Neuronal stem cell (in vitro differentiated cells): ENCODE data around the gene TINCR.

Source experiments
- DNase-seq: peaks from one replicate; pipeline ENCODE4 v3.0.0-alpha.2; 2013; ENCODE audit warnings: low spot score
- H2AFZ ChIP-seq: one replicate; pipeline ENCODE4 v1.6.1; 2013; ENCODE audit warnings: mild to moderate bottlenecking, low read length, inconsistent platforms
- H2AK5ac ChIP-seq: 2 replicates; pipeline ENCODE4 v1.6.1; 2013; ENCODE audit warnings: low read depth, mild to moderate bottlenecking, inconsistent platforms, low read length, moderate library complexity, mixed read lengths
- H2BK120ac ChIP-seq: 2 replicates; pipeline ENCODE4 v1.6.1; 2013; ENCODE audit warnings: low read depth, mild to moderate bottlenecking, inconsistent platforms, low read length, moderate library complexity, mixed read lengths
- H2BK12ac ChIP-seq: one replicate; pipeline ENCODE4 v1.6.1; 2013; ENCODE audit warnings: low read length, inconsistent platforms
- H2BK15ac ChIP-seq: 2 replicates; pipeline ENCODE4 v1.6.1; 2013; ENCODE audit warnings: mild to moderate bottlenecking, low read length, inconsistent platforms, mixed read lengths
- H2BK5ac ChIP-seq: one replicate; pipeline ENCODE4 v1.6.1; 2013; ENCODE audit warnings: inconsistent platforms, mild to moderate bottlenecking, low read length, moderate library complexity
- H3K14ac ChIP-seq: one replicate; pipeline ENCODE4 v1.6.1; 2013; ENCODE audit warnings: low read length, inconsistent platforms
- H3K18ac ChIP-seq: 2 replicates; pipeline ENCODE4 v1.6.1; 2013; ENCODE audit warnings: low read length, inconsistent platforms
- H3K23ac ChIP-seq: 2 replicates; pipeline ENCODE4 v1.6.1; 2013; ENCODE audit warnings: low read depth, mild to moderate bottlenecking, mixed read lengths, low read length, inconsistent platforms; ENCODE audit not compliant: poor library complexity
- H3K27ac ChIP-seq: replicated peaks from 3 replicates; pipeline ENCODE4 v1.5.1; 2013; ENCODE audit warnings: low read length, inconsistent platforms
- H3K27me3 ChIP-seq, 3 experiments: 2 replicates each; pipeline ENCODE4 v1.6.1; 2013; ENCODE audit warnings: low read length in 3 of 3, mild to moderate bottlenecking in 2 of 3, inconsistent platforms in 1 of 3, low read depth in 1 of 3, mixed read lengths in 1 of 3, moderate library complexity in 1 of 3; ENCODE audit not compliant: control insufficient read depth in 3 of 3, insufficient read depth in 3 of 3
- H3K36me3 ChIP-seq, 2 donors: replicated peaks in 1 of 2; 2 replicates each; pipeline ENCODE4 v1.6.1; 2013; ENCODE audit warnings: low read length in 2 of 2; ENCODE audit not compliant: control insufficient read depth in 2 of 2, insufficient read depth in 2 of 2
- H3K4ac ChIP-seq: 2 replicates; pipeline ENCODE4 v1.6.1; 2013; ENCODE audit warnings: inconsistent platforms, mild to moderate bottlenecking, low read length, moderate library complexity
- H3K4me1 ChIP-seq, 2 donors: 1 replicate in 1 of 2; 2 replicates in 1 of 2; pipeline ENCODE4 v1.6.1; 2013; ENCODE audit warnings: low read length in 2 of 2, low read depth in 1 of 2; ENCODE audit not compliant: control insufficient read depth in 2 of 2, insufficient read depth in 1 of 2
- H3K4me2 ChIP-seq: one replicate; pipeline ENCODE4 v1.6.1; 2013; ENCODE audit warnings: mild to moderate bottlenecking, low read length, inconsistent platforms; ENCODE audit not compliant: insufficient read depth, poor library complexity, severe bottlenecking
- H3K4me3 ChIP-seq, 2 donors: 2 replicates each; pipeline ENCODE4 v1.5.1; 2013; ENCODE audit warnings: low read length in 2 of 2, mild to moderate bottlenecking in 2 of 2, inconsistent platforms in 1 of 2, moderate library complexity in 1 of 2
- H3K79me1 ChIP-seq: one replicate; pipeline ENCODE4 v1.6.1; 2013; ENCODE audit warnings: low read depth, mild to moderate bottlenecking, inconsistent platforms, low read length, moderate library complexity
- H3K9ac ChIP-seq: one replicate; pipeline ENCODE4 v1.6.1; 2013; ENCODE audit warnings: mild to moderate bottlenecking, low read depth, low read length, inconsistent platforms; ENCODE audit not compliant: poor library complexity
- H3K9me3 ChIP-seq, 2 donors: replicated peaks in 1 of 2; 2 replicates each; pipeline versions ENCODE3 to v1.6.1; 2013; ENCODE audit warnings: low read length in 2 of 2, mild to moderate bottlenecking in 2 of 2, inconsistent platforms in 1 of 2, low read depth in 1 of 2, mixed read lengths in 1 of 2, moderate library complexity in 1 of 2; ENCODE audit not compliant: control insufficient read depth in 2 of 2, insufficient read depth in 1 of 2
- H4K8ac ChIP-seq: one replicate; pipeline ENCODE4 v1.6.1; 2013; ENCODE audit warnings: low read depth, mild to moderate bottlenecking, inconsistent platforms, low read length, moderate library complexity
- H4K91ac ChIP-seq: one replicate; pipeline ENCODE4 v1.6.1; 2013; ENCODE audit warnings: low read length, low read depth, mild to moderate bottlenecking, inconsistent platforms; ENCODE audit not compliant: poor library complexity
- WGBS, 2 donors: extraction: QIAGEN DNeasy Blood & Tissue Kit; methylation state at CpG; one replicate each; pipeline ENCODE4 v1.1.7; 2013; ENCODE audit warnings: missing lambda C conversion rate in 2 of 2, mixed read lengths in 1 of 2; ENCODE audit not compliant: insufficient read length in 2 of 2, insufficient replicate concordance in 1 of 2; ENCODE audit errors: extremely low coverage in 2 of 2; 5-methylcytosine and 5-hydroxymethylcytosine counted together

TINCR gene

GRCh38 chr19:5520501-5520900 lies 47.3 kb downstream of the TINCR start:
- Histone ChIP-seq H3K18ac (no peak overlapping the region), H3K23ac (no peak overlapping the region), H2BK15ac (no peak overlapping the region), H3K36me3 (no peaks in the 10 kb centered on the region), H3K79me1 (no peaks in the 10 kb centered on the region), H3K4me1 (peaks cover 5 to 9% of the 10 kb centered on the region in 2 donors), H2BK5ac (no peak overlapping the region), H3K14ac (no peak overlapping the region), H2BK120ac (no peak overlapping the region), H3K9me3 (peaks cover 11 to 13% of the 10 kb centered on the region in 2 donors), H3K9ac (no peak overlapping the region), H3K27me3 (no peaks in the 10 kb centered on the region), H2BK12ac (no peak overlapping the region), H4K91ac (no peak overlapping the region), H3K4me2 (no peak overlapping the region), H3K4me3 (no peak overlapping the region), H3K27ac (no peak overlapping the region), H3K4ac (no peak overlapping the region), H4K8ac (no peak overlapping the region), H2AFZ (no peak overlapping the region), H2AK5ac (no peak overlapping the region)
- no peak for DNase-seq
- no CpG with 5 or more reads among the region's 4 CpGs for WGBS, 2 donors

- no CpG with 5 or more reads among the region's 4 CpGs for WGBS, 2 donors
- no peak overlapping the region for H3K27ac ChIP-seq
- H4K8ac ChIP-seq: no peak overlapping the region
- no peak overlapping the region for H3K9ac ChIP-seq
- H2BK5ac ChIP-seq: no peak overlapping the region
- H3K79me1 ChIP-seq: no peaks in the 10 kb centered on the region
- H2BK120ac ChIP-seq: no peak overlapping the region
- peak overlapping the region; percentile 18 for H2AK5ac ChIP-seq
- H2BK12ac ChIP-seq: peak overlapping the region; percentile 52
- H3K4me1 ChIP-seq: peaks cover 2 to 4% of the 10 kb centered on the region in 2 donors
- no peak for DNase-seq
- H3K4me2 ChIP-seq: no peak overlapping the region
- H4K91ac ChIP-seq: no peak overlapping the region
- no peaks in the 10 kb centered on the region for H3K36me3 ChIP-seq
- H2BK15ac ChIP-seq: peak overlapping the region; percentile 69
- no peak overlapping the region for H3K23ac ChIP-seq
- H3K18ac ChIP-seq: no peak overlapping the region
- H3K9me3 ChIP-seq: peaks cover 11% of the 10 kb centered on the region in 2 donors
- no peak overlapping the region for H2AFZ ChIP-seq
- no peak overlapping the region for H3K4ac ChIP-seq
- H3K4me3 ChIP-seq: no peak overlapping the region
- H3K27me3 ChIP-seq: no peaks in the 10 kb centered on the region
- no peak overlapping the region for H3K14ac ChIP-seq
These were observed 48.7 kb downstream of the TINCR start for GRCh38 chr19:5519076-5519475.

GRCh38 chr19:5515737-5516136 lies 52.0 kb downstream of the TINCR start:
- Histone ChIP-seq H3K36me3 (no peaks in the 10 kb centered on the region), H2BK12ac (no peak overlapping the region), H3K14ac (no peak overlapping the region), H3K4ac (no peak overlapping the region), H3K27ac (no peak overlapping the region), H3K9ac (no peak overlapping the region), H4K91ac (no peak overlapping the region), H3K4me2 (no peak overlapping the region), H2AFZ (no peak overlapping the region), H3K4me1 (no peaks in the 10 kb centered on the region), H3K23ac (no peak overlapping the region), H3K4me3 (no peak overlapping the region), H3K27me3 (no peaks in the 10 kb centered on the region), H3K79me1 (no peaks in the 10 kb centered on the region), H2BK15ac (no peak overlapping the region), H2BK120ac (no peak overlapping the region), H3K18ac (no peak overlapping the region), H2BK5ac (no peak overlapping the region), H2AK5ac (peak overlapping the region; percentile 10), H4K8ac (no peak overlapping the region), H3K9me3 (peaks cover 9 to 11% of the 10 kb centered on the region in 2 donors)
- DNase-seq: no peak
- no CpG with 5 or more reads among the region's 5 CpGs for WGBS, 2 donors

GRCh38 chr19:5514001-5514400 lies 53.8 kb downstream of the TINCR start:
- WGBS, 2 donors: no CpG with 5 or more reads among the region's 3 CpGs

More at GRCh38 chr19:5514001-5514400, 53.8 kb downstream of the TINCR start:
- no peaks in the 10 kb centered on the region for H3K79me1 ChIP-seq
- no peak overlapping the region for H3K27ac ChIP-seq
- no peak overlapping the region for H4K91ac ChIP-seq
- no peak overlapping the region for H3K4ac ChIP-seq
- H3K14ac ChIP-seq: no peak overlapping the region
- no peaks in the 10 kb centered on the region for H3K36me3 ChIP-seq
- H2BK15ac ChIP-seq: no peak overlapping the region
- H2BK5ac ChIP-seq: no peak overlapping the region
- no peak overlapping the region for H3K4me3 ChIP-seq
- peaks cover 4 to 7% of the 10 kb centered on the region in 2 donors for H3K9me3 ChIP-seq
- H3K23ac ChIP-seq: no peak overlapping the region
- H2BK12ac ChIP-seq: no peak overlapping the region
- H3K9ac ChIP-seq: no peak overlapping the region
- no peak overlapping the region for H3K18ac ChIP-seq
- H2AFZ ChIP-seq: no peak overlapping the region
- no peak overlapping the region for H2AK5ac ChIP-seq
- no peak overlapping the region for H2BK120ac ChIP-seq
- H3K4me1 ChIP-seq: no peaks in the 10 kb centered on the region
- H3K4me2 ChIP-seq: no peak overlapping the region
- no peak overlapping the region for H4K8ac ChIP-seq
- H3K27me3 ChIP-seq: no peaks in the 10 kb centered on the region
- no peak for DNase-seq
